Muscle of back (tissue), 11 donors: ENCODE measurements around the gene SFXN2. TPM values are rescaled to one million over a fixed set of nuclear protein-coding genes. Genes with fewer than 3 reads are reported as not detected.
"Not testable (repeated sequence)": the region's sequence is repeated elsewhere in the genome, so short reads cannot be mapped to it uniquely, and the experiment has no call there.

Experiments
- DNase-seq, 3 donors: peaks; one replicate each; pipeline versions ENCODE4 v3.0.0 to v3.0.0-alpha.2; 2013
- polyA plus RNA-seq, 10 donors: library from polyadenylated mRNA; unstranded; fragments of 120-200 nt; gene quantifications; one replicate each; pipeline ENCODE4 v1.2.1, GENCODE V29; 2013; ENCODE audit not compliant: insufficient read length in 10 of 10

SFXN2 gene
- polyA plus RNA-seq, 10 donors: 3.9 to 9.8 (median 5.1) TPM

- DNase-seq: peak; percentile 51 to 62 (median 58)
Measured at GRCh38 chr10:102752266-102752930, 38.0 kb downstream of the SFXN2 start.

GRCh38 chr10:102752934-102753664 is 38.7 kb downstream of the SFXN2 start:
- peak; percentile 59 to 74 (median 59) for DNase-seq

DNA sequence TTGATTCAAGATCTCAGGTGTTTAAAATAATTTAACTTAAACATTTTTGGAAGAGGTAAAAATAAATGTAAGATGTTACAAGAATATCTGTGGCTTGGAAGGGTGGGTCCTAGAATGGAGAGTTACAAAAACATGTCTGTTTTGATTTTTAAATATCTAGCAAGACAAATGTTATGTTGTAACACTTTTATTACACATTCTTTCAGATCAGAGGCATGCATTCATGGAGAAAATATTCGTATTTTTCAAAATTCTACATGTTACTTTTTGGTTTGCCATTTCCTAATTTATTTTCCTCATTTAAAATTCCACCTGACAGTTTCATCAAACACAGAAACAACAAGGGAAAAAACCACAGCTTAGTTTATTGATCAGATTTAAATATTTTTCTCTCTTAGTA is 39.3 kb downstream of the SFXN2 start:
- DNase-seq: no peak

DNA sequence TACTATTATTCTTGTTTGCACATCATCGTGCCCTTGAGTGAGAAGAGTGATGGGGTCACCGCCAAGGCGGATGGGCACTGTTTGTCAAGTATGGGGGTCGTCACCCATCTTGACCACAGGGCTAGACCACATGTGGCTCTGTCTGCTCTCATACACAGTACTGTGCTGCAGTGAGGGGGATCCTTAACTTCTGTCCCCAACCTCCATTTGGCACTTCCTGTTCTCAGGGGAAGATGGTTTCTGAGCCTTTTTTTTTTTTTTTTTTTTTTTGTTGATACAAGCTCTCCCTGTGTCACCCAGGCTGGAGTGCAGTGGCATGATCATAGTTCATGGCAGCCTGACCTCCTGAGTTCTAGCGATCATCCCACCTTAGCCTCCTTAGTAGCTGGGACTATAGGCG is 42.9 kb downstream of the SFXN2 start:
- no peak for DNase-seq

DNA sequence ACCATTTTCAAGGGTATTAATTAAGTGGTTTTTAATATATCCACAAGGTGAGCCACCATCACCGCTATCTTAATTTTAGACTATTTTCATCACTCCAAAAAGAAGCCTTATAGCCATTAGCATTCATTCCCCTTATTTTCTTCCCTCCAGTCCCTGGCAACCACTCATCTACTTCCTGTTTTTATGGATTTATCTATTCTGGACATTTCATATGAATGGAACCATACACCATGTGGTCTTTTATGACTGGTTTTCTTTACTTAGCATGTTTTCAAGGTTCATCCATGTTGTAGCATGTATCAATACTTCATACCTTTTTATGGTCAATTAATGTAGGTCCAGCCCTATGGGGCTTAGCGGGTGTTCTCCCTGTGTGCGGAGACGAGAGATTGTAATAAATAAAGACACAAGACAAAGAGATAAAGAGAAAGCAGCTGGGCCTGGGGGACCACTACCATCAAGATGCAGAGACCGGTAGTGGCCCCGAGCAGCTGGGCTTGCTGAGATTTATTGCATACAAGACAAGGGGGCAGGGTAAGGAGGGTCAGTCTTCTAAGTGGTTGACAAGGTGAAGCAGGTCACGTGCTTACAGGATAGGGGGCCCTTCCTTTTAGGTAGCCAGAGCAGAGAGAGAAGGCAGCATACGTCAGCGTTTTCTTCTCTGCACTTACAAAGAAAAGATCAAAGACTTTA is 44.0 kb downstream of the SFXN2 start:
- DNase-seq: no peak

GRCh38 chr10:102758933-102759262 is 44.5 kb downstream of the SFXN2 start:
- not testable (repeated sequence) for DNase-seq

- no peak for DNase-seq
Measured at GRCh38 chr10:102759497-102760210, 45.2 kb downstream of the SFXN2 start.

DNA sequence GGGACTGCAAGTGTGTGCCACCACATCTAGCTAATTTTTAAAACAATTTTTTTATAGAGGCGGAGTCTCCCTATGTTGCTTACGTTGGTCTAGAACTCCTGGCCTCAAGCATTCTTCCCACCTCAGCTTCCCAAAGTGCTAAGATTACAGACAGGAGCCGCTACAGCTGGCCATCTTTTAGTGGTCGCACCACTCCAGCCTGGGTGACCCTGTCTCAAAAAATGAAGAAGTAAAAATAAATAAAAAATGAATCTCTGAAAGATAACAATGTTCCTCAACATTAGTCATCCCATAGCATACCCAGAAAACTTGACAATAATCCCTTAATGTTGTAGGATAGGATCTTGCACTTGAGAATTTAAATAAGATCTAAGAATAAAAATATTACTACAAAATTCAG is 47.5 kb downstream of the SFXN2 start:
- no peak for DNase-seq

DNA sequence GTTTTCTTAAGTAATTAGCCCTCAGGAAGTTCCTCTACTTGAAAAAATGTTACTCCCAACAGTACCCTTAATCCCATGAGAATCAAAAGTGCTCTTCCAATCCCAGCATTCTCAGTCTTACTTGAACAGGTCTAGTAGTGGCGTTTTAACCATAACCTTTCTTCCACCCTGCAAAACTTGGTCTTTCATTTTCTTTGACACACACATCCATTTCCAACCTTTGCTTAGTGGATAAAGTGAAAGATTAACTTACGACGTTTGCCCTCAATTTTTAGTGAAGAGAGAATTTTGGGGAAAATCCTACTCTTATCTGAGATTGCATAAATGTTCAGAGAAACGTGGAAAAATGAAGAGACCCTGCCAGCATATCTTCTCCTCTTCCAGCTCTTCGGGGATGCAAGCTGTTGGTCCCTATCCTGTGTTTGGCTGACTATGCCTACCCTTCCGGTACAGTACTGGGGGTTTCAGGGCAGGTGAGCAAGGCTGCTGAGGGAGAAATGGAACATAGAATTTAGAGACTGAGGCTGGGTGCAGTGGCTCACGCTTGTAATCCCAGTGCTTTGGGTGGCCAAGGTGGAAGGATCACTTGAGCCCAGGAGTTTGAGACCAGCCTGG is 48.1 kb downstream of the SFXN2 start:
- DNase-seq: no peak

DNA sequence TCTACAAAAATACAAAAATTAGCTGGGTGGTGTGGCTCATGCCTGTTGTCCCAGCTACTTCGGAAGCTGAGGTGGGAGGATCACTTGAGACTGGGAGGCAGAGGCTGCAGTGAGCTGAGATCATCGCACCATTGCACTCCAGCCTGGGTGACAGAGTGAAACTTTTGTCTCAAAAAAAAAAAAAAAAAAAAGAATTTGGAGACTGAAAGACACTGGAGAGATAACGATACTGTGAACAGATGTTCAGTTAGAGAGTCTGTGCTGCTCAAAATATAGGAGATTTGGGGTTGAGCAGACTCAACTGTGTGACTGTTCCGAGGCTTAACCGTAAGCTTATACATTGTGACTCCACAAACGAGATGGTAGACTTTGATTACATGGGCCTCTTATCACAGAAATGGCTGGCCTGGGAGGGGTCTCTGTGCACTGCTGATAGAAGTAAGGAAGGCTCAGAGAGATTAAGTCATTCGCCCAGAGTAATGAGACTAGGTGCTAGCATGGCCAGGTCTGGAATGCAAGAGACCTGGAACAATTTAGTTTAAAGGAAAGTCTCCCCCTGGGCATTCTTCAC is 48.7 kb downstream of the SFXN2 start:
- DNase-seq: no peak

- DNase-seq: no peak
Measured at GRCh38 chr10:102764470-102765161, 50.2 kb downstream of the SFXN2 start.

- no peak for DNase-seq
Measured at GRCh38 chr10:102765336-102765735, 50.9 kb downstream of the SFXN2 start.

- DNase-seq: no peak
Measured at GRCh38 chr10:102767428-102768160, 53.2 kb downstream of the SFXN2 start.

DNA sequence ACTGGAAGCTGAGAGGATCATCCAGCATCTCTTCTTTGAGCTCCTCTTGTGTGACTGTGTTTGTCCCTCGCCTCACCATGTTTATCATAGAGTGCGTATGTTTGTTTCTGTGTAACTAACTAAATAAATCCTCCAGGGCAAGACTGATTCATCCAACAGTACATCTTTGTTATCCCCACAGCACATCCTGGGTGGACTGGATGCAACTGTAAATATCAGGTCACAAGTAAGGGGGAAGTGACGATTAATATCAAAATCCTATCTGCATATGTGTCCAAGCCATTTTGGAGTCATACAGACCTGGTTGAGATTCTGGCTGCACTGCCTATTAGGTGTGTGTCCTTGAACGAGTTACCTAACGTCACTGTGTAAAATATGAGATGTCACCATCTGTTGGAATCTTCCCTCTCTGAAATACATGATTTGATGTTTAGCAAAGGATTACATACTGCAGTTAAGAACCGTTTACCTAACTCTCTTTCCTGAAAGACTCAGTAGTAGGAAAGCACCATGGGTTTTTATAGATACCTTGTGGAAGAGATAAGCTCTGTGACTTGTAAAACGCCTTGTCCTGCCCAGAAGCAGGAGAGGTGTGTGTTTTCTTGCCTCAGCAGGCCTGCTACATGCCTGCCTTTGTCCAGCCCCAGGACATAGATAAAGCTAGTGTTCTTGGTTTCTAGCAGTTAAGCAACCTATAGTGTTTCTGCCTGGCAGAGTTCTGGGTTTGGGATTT is 55.1 kb downstream of the SFXN2 start:
- DNase-seq: no peak

GRCh38 chr10:102770108-102770482 is 55.7 kb downstream of the SFXN2 start:
- no peak for DNase-seq

- no peak for DNase-seq
Measured at GRCh38 chr10:102770792-102771191, 56.4 kb downstream of the SFXN2 start.

DNA sequence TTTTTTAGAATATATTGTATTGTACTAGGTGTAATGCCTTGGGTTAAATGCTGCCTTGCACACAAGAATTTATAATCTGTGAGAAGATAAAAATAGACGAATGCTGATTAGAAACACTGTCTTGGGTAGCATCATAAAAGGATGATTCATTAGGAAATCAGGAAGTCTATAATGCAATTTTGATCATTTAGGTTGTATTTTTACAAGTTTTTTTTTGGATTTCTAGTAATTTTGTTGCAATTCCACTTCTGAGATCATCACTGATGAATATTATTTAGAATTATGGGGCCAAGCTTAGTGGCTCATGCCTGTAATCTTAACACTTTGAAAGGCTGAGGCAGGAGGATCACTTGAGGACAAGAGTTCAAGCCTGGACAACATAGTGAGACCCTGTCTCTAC is 58.9 kb downstream of the SFXN2 start:
- no peak for DNase-seq

GRCh38 chr10:102773986-102774385 is 59.5 kb downstream of the SFXN2 start:
- peak in 1 of 3 donors; percentile 77 for DNase-seq

DNA sequence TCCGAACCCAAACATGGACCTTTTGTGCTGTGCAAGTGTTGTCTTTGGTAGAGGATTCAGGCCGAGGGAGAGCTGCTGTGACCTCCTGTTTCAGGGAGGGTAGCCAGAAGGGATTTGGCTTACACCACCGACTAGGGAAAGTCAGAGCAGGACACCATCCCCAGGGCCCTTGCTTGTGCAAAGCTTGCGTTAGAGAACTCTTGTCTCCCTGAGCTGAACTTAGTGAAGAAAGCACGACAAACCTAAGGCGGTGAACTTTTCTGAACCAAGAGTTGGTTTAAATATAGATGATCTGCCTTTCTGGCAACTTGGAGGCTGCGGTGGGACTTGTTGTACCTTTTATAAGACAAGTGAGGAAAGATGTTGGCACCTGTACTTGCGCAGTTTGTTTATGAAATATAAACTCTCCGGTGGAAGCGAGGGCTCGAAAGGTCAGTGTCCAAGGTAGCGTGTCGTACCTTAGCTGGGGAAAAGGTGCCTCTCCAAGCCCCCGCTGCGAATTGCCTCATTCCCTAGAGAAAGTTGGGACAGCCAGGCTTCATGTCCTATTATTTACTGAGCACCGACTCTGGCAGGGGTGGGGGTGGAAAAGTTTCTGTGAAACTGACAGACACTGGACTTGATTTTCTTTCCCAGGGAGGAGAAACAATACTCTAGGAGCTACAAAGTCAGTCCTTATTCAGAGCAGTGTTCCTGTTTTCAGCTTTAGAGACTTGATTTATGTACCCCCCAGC is 60.9 kb downstream of the SFXN2 start:
- DNase-seq: peak in 1 of 3 donors; percentile 66
